SU-DHL-6 (cell line): ENCODE data around the gene SMAD3.

ENCODE experiments used
- H2AFZ ChIP-seq: fragments of 200-600 bp; sonication (generic); 2 replicates; pipeline ENCODE4 v1.6.1; 2014; ENCODE audit warnings: low read depth, mild to moderate bottlenecking, moderate library complexity, mixed read lengths, antibody characterized with exemption, low read length; ENCODE audit not compliant: severe bottlenecking
- H3F3A ChIP-seq: fragments of 200-600 bp; shearing (Covaris generic); 2 replicates; pipeline ENCODE4 v1.6.0; 2016; ENCODE audit warnings: antibody characterized with exemption, mild to moderate bottlenecking; ENCODE audit not compliant: insufficient read depth
- H3K27ac ChIP-seq: fragments of 200-600 bp; sonication (generic); 2 replicates; pipeline ENCODE4 v1.5.1; 2016; ENCODE audit warnings: low read depth, mild to moderate bottlenecking, low read length, moderate library complexity, mixed read lengths
- H3K27me3 ChIP-seq: fragments of 200-600 bp; sonication (generic), shearing (Covaris generic); 2 replicates; pipeline ENCODE4 v1.6.0; 2014; ENCODE audit warnings: mild to moderate bottlenecking, low read length
- H3K36me3 ChIP-seq: fragments of 200-600 bp; sonication (generic); 2 replicates; pipeline ENCODE4 v1.6.1; 2014; ENCODE audit warnings: mild to moderate bottlenecking, low read length, mixed read lengths
- H3K4me2 ChIP-seq: fragments of 300-600, 200-600 bp; shearing (Covaris generic), sonication (generic); 2 replicates; pipeline ENCODE4 v1.6.0; 2014; ENCODE audit warnings: low read length, low read depth, mild to moderate bottlenecking; ENCODE audit not compliant: poor library complexity, severe bottlenecking
- H3K4me3 ChIP-seq: fragments of 200-600 bp; sonication (generic); 2 replicates; pipeline ENCODE4 v1.5.1; 2014; ENCODE audit warnings: antibody characterized with exemption, low read length, mild to moderate bottlenecking, mixed read lengths; ENCODE audit not compliant: insufficient read depth, poor library complexity, severe bottlenecking
- H3K79me2 ChIP-seq: fragments of 200-600 bp; sonication (generic); 2 replicates; pipeline ENCODE4 v1.6.1; 2014; ENCODE audit warnings: mild to moderate bottlenecking, low read length, moderate library complexity; ENCODE audit not compliant: insufficient read depth
- H3K9ac ChIP-seq: fragments of 200-600 bp; sonication (generic); 2 replicates; pipeline ENCODE4 v1.7.0; 2014; ENCODE audit warnings: mild to moderate bottlenecking, low read length
- H3K9me2 ChIP-seq: fragments of 200-600 bp; sonication (generic); replicated peaks from 2 replicates; pipeline ENCODE4 v1.6.1; 2014; ENCODE audit warnings: low read length; ENCODE audit not compliant: insufficient read depth
- H3K9me3 ChIP-seq: fragments of 200-600 bp; sonication (generic); 2 replicates; pipeline ENCODE4 v1.6.1; 2014; ENCODE audit warnings: low read length, mixed read lengths; ENCODE audit not compliant: insufficient read depth
- H4K20me1 ChIP-seq: fragments of 200-600 bp; sonication (generic); 2 replicates; pipeline ENCODE4 v1.6.1; 2014; ENCODE audit warnings: low read depth, mild to moderate bottlenecking, antibody characterized with exemption, low read length, moderate library complexity, mixed read lengths
- CTCF ChIP-seq: fragments of 200-600 bp; sonication (generic); IDR thresholded peaks from one replicate; pipeline ENCODE4 v1.5.1; 2017; ENCODE audit warnings: antibody characterized with exemption, mild to moderate bottlenecking, low read length, moderate library complexity; ENCODE audit not compliant: insufficient read depth, poor library complexity, severe bottlenecking
- EZH2phosphoT487 ChIP-seq: fragments of 200-600 bp; sonication (generic), shearing (Covaris generic); conservative IDR thresholded peaks from 2 replicates; pipeline ENCODE4 v1.6.1; 2018; ENCODE audit warnings: mild to moderate bottlenecking, antibody characterized with exemption, low read length, moderate library complexity, mixed read lengths

SMAD3 gene

DNA sequence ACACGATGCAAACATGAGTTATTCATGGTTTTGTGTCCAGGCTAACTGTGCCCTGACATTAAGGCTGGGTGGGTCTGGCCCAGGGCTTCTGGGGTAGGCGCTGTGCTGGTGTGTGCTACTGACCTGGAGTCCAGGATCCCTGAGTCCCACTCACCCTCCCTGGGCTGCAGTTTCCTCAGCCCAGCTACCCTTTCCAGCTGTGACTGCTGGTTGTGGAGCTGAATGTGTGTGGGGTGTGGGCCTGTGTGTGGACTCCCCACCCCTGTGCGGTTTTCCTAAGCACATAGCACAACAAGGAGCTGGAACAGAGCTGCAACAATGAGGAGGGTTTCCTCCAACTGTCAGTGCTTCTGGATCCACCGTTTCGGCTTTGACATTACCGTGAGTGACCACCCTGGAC lies 38.0 kb downstream of the SMAD3 start:
- Histone ChIP-seq H3K79me2 (peaks cover 23% of the 10 kb centered on the region), H3K4me2 (no peak overlapping the region)

GRCh38 chr15:67103869-67104268 lies 38.5 kb downstream of the SMAD3 start:
- no peaks in the 10 kb centered on the region for H4K20me1 ChIP-seq
- peaks cover 23% of the 10 kb centered on the region for H3K79me2 ChIP-seq
- no peaks in the 10 kb centered on the region for H3K9me2 ChIP-seq
- TF ChIP-seq EZH2phosphoT487 = no peak
- no peak for TF ChIP-seq CTCF
- H3K4me3 ChIP-seq = no peak overlapping the region
- H3K4me2 ChIP-seq = no peak overlapping the region
- no peaks in the 10 kb centered on the region for H3K36me3 ChIP-seq
- H3K27ac ChIP-seq = no peak overlapping the region
- no peaks in the 10 kb centered on the region for H3K27me3 ChIP-seq
- 0 out of 2 replicates have a peak, but pooled peaks cover 3% of the 10 kb centered on the region for H3F3A ChIP-seq
- no peak overlapping the region for H2AFZ ChIP-seq
- H3K9me3 ChIP-seq = no peaks in the 10 kb centered on the region
- no peak overlapping the region for H3K9ac ChIP-seq

More for the DNA sequence above, 38.0 kb downstream of the SMAD3 start:
- H2AFZ ChIP-seq = no peak overlapping the region
- H3K27me3 ChIP-seq = no peaks in the 10 kb centered on the region
- H3K9me3 ChIP-seq = no peaks in the 10 kb centered on the region
- H3K36me3 ChIP-seq = no peaks in the 10 kb centered on the region
- no peak overlapping the region for H3K4me3 ChIP-seq
- H4K20me1 ChIP-seq = no peaks in the 10 kb centered on the region
- no peak overlapping the region for H3K27ac ChIP-seq
- H3K9ac ChIP-seq = no peak overlapping the region
- H3K9me2 ChIP-seq = no peaks in the 10 kb centered on the region
- TF ChIP-seq CTCF = no peak
- TF ChIP-seq EZH2phosphoT487 = no peak
- H3F3A ChIP-seq = 0 out of 2 replicates have a peak, but pooled peaks cover 3% of the 10 kb centered on the region

- Histone ChIP-seq H3F3A (0 out of 2 replicates have a peak, but pooled peaks cover 3% of the 10 kb centered on the region), H3K27ac (no peak overlapping the region), H3K9me3 (no peaks in the 10 kb centered on the region), H3K79me2 (peaks cover 23% of the 10 kb centered on the region), H3K9ac (no peak overlapping the region), H3K36me3 (no peaks in the 10 kb centered on the region), H3K27me3 (no peaks in the 10 kb centered on the region), H3K4me3 (no peak overlapping the region), H3K9me2 (no peaks in the 10 kb centered on the region), H2AFZ (no peak overlapping the region), H3K4me2 (no peak overlapping the region), H4K20me1 (no peaks in the 10 kb centered on the region)
- TF ChIP-seq CTCF (no peak), EZH2phosphoT487 (no peak)
Measured at GRCh38 chr15:67104510-67104909, 39.1 kb downstream of the SMAD3 start.
